ENCODE measurements around the gene SLC1A7. TPM values are rescaled to one million over a fixed set of nuclear protein-coding genes. Genes with fewer than 3 reads are reported as not detected.

SLC1A7 gene
- polyA plus RNA-seq, 2 of the 4 experiments (the other 2 are of a cell fraction), result 0.04 to 0.12 TPM

DNA sequence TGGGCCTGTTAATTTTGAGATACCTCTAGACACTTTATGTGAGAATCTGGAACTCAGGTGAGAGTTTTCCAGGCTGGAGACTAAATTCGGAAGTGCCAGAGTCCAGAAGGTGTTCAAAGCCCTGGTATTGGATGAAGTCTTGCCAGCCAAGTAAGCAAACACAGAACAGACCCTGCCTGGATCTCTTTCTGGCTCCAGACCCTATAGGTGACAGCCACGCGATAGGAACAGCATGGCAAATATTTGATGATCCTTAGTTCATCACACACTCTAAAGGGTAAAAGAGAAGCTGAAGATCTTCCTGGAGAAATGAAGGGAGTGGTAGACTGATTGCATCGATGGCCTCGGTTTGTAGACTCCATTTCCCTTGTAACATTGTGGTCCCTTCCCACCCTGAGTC, 30.7 kb downstream of the SLC1A7 start:
- peak overlapping the region; percentile 81 to 86; a peak in 5 of 6 replicates for H3K27ac ChIP-seq
- H3K4me3 ChIP-seq, result no peak overlapping the region
- no peak overlapping the region for H3K4me2 ChIP-seq
- ChIA-PET POLR2A (no interaction called here), CTCF (interaction anchor here (0.6 to 1.2 kb wide), 2 partner anchors 31 to 688 kb away, joined by 3 to 4 read pairs; no protein-coding TSS in a partner anchor)
- TF ChIP-seq POLR2A (IDR thresholded peaks at IDR 0.05; ENCODE audit: low read length), result no peak
- no peak for TF ChIP-seq RARB (CRISPR knock-in tag; IDR thresholded peaks at IDR 0.05)
- no peak for TF ChIP-seq HEYL (CRISPR knock-in tag; IDR thresholded peaks at IDR 0.05)
- TF ChIP-seq POLR2AphosphoS2 (conservative IDR thresholded peaks at IDR 0.05; ENCODE audit: low read length), result no peak
- TF ChIP-seq FOSL2 (IDR thresholded peaks at IDR 0.05), result no peak
- TF ChIP-seq FOSL2 (CRISPR knock-in tag; IDR thresholded peaks at IDR 0.05), result no peak
- no peak for TF ChIP-seq RNF2 (IDR thresholded peaks at IDR 0.05; ENCODE audit: borderline replicate concordance, low read depth)
- no peak for TF ChIP-seq PHF8 (IDR thresholded peaks at IDR 0.05; ENCODE audit: borderline replicate concordance, low read depth)
- no peak for TF ChIP-seq CHD4 (IDR thresholded peaks at IDR 0.05; ENCODE audit: borderline replicate concordance)
- TF ChIP-seq, protein P1, sequence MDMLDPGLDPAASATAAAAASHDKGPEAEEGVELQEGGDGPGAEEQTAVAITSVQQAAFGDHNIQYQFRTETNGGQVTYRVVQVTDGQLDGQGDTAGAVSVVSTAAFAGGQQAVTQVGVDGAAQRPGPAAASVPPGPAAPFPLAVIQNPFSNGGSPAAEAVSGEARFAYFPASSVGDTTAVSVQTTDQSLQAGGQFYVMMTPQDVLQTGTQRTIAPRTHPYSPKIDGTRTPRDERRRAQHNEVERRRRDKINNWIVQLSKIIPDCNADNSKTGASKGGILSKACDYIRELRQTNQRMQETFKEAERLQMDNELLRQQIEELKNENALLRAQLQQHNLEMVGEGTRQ (IDR thresholded peaks at IDR 0.05), result no peak
- TF ChIP-seq BHLHE40 (IDR thresholded peaks at IDR 0.05; ENCODE audit: low read depth, low read length), result no peak
- TF ChIP-seq KDM1A (IDR thresholded peaks at IDR 0.05; ENCODE audit: low read depth), result no peak
- TF ChIP-seq ESRRA (IDR thresholded peaks at IDR 0.05; ENCODE audit: borderline replicate concordance, low read length), result no peak
- TF ChIP-seq FOXS1 (CRISPR knock-in tag; IDR thresholded peaks at IDR 0.05), result no peak
- H3K4me1 ChIP-seq, result peaks cover 65% of the 10 kb centered on the region
- peaks cover 8% of the 10 kb centered on the region for H3K9me3 ChIP-seq
- FAIRE-seq, result no peak
- DNase-seq (ENCODE audit: low read depth in 1 of 2, low spot score in 1 of 2), result no peak
- ATAC-seq, result no peak
- 72% methylated on average over 5 of the region's 5 CpGs for WGBS (ENCODE audit: missing lambda C conversion rate)

DNA sequence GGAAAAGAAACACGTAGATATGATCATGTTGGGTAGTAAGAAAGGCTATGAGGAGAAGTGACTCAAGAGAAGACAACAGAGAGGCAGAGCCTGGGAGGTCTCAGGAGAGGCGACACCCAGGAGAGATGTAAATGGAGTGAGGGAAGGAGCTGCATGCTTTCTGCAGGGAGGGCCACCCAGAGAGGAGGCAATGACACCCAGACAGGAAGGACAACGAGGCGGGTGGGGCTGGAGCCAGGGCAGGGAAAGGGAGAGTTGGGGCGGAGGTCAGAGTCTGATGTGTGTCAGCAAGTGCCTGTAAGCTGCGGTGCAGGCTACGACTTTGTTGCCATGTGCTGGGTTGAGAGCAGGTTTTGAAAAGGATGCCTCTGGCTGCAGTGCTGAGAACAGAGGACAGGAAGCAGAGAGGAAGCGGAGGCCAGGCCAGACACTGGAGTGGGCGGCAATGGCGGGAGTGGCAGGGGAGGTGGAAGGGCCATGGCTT, 31.3 kb downstream of the SLC1A7 start:
- FAIRE-seq (no peak), DNase-seq (ENCODE audit: low read depth in 1 of 2, low spot score in 1 of 2) (peak in 1 of 2 experiments; percentile 72), ATAC-seq (no peak; a peak in 1 of 6 replicates)
- 0 out of 5 replicates have a peak, but pooled peaks of 1 of the 2 experiments have one; percentile 23 for TF ChIP-seq EP300 (IDR thresholded peaks at IDR 0.05)
- TF ChIP-seq, protein P2, sequence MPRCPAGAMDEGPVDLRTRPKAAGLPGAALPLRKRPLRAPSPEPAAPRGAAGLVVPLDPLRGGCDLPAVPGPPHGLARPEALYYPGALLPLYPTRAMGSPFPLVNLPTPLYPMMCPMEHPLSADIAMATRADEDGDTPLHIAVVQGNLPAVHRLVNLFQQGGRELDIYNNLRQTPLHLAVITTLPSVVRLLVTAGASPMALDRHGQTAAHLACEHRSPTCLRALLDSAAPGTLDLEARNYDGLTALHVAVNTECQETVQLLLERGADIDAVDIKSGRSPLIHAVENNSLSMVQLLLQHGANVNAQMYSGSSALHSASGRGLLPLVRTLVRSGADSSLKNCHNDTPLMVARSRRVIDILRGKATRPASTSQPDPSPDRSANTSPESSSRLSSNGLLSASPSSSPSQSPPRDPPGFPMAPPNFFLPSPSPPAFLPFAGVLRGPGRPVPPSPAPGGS (IDR thresholded peaks at IDR 0.05), result no peak
- Histone ChIP-seq H3K4me2 (peak overlapping the region; percentile 24; the same call in 1 of the 3 replicates), H3K9me3 (peaks cover 8% of the 10 kb centered on the region), H3K4me1 (peaks cover 64% of the 10 kb centered on the region), H3K4me3 (no peak overlapping the region), H3K27ac (peak overlapping the region; percentile 81 to 86; a peak in 5 of 6 replicates)
- CTCF ChIA-PET, result interaction anchor here (1.2 kb wide), 1 partner anchor 31 kb away, joined by 3 read pairs; no protein-coding TSS in a partner anchor
- POLR2A ChIA-PET, result no interaction called here
- WGBS (ENCODE audit: missing lambda C conversion rate), result 50% methylated on average over 10 of the region's 10 CpGs

DNA sequence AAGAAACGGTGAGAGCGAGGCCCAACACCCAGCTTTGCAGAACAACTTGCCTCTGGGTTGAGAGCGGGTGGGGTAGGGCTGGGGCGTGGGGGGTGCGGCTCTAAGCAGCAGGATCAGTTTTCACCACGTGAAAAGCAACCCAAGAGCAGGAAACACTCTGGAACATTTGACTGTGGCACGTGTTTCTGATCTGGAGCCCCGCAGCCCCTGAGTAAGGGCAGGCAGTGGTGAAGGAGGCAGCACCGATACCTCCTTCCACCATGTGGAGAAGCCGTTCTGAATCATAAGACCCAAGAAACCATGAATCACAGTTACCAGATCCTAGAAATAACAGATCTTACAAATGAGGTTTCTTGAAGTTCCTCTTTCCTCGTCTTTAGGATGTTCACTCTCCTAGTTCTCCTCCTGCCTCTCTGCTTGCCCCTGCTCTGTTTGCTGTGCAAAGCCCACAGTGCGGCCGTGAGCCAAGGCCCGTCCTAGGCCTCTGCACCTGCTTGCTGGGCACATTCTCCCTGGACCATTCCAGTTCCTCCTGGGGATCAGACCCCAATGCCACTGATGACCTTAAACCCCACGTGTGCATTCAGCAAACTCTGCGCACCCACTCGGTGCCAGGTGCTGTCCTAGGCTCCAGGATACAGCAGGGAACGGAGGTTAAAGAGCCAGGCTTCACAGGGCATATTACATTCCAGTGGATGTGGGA, 31.9 kb downstream of the SLC1A7 start:
- CTCF ChIA-PET, result no interaction called here
- POLR2A ChIA-PET, result no interaction called here
- Histone ChIP-seq H3K4me2 (no peak overlapping the region; the same call in 2 of the 3 replicates), H3K9me3 (peaks cover 8% of the 10 kb centered on the region), H3K4me3 (no peak overlapping the region), H3K27ac (peak overlapping the region; percentile 81 to 86; a peak in 5 of 6 replicates), H3K4me1 (peaks cover 58% of the 10 kb centered on the region)
- ATAC-seq (no peak), FAIRE-seq (no peak), DNase-seq (ENCODE audit: low read depth in 1 of 2, low spot score in 1 of 2) (no peak)
- WGBS (ENCODE audit: missing lambda C conversion rate), result 81% methylated on average over 10 of the region's 18 CpGs
- TF ChIP-seq, protein P1 (IDR thresholded peaks at IDR 0.05), result no peak
- TF ChIP-seq POLR2AphosphoS2 (conservative IDR thresholded peaks at IDR 0.05; ENCODE audit: low read length), result no peak
- no peak for TF ChIP-seq ZFP36 (IDR thresholded peaks at IDR 0.05; ENCODE audit: borderline replicate concordance, partially characterized antibody)
- TF ChIP-seq SMC3 (IDR thresholded peaks at IDR 0.05), result no peak
- TF ChIP-seq EP300 (IDR thresholded peaks at IDR 0.05), result no peak
- no peak for TF ChIP-seq FOSB (CRISPR knock-in tag; IDR thresholded peaks at IDR 0.05)
- no peak for TF ChIP-seq JUN (IDR thresholded peaks at IDR 0.05)
- TF ChIP-seq ZC3H11A (IDR thresholded peaks at IDR 0.05), result no peak
- TF ChIP-seq BHLHE40 (IDR thresholded peaks at IDR 0.05; ENCODE audit: low read depth, low read length), result no peak
- TF ChIP-seq, protein P3, sequence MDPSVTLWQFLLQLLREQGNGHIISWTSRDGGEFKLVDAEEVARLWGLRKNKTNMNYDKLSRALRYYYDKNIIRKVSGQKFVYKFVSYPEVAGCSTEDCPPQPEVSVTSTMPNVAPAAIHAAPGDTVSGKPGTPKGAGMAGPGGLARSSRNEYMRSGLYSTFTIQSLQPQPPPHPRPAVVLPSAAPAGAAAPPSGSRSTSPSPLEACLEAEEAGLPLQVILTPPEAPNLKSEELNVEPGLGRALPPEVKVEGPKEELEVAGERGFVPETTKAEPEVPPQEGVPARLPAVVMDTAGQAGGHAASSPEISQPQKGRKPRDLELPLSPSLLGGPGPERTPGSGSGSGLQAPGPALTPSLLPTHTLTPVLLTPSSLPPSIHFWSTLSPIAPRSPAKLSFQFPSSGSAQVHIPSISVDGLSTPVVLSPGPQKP (IDR thresholded peaks at IDR 0.05; ENCODE audit: low read depth, low read length), result no peak
- TF ChIP-seq HEYL (CRISPR knock-in tag; IDR thresholded peaks at IDR 0.05), result no peak
- no peak for TF ChIP-seq HOXB13 (CRISPR knock-in tag; IDR thresholded peaks at IDR 0.05; ENCODE audit: low read depth)
- no peak for TF ChIP-seq MAFK (IDR thresholded peaks at IDR 0.05; ENCODE audit: partially characterized antibody)
- TF ChIP-seq CHD2 (IDR thresholded peaks at IDR 0.05; ENCODE audit: low read length, partially characterized antibody), result no peak
- TF ChIP-seq POLR2A (IDR thresholded peaks at IDR 0.05; ENCODE audit: low read length), result no peak
- TF ChIP-seq, protein P2 (IDR thresholded peaks at IDR 0.05), result no peak
- no peak for TF ChIP-seq MYC (IDR thresholded peaks at IDR 0.05; ENCODE audit: borderline replicate concordance, low read length)
- no peak for TF ChIP-seq RCOR1 (IDR thresholded peaks at IDR 0.05; ENCODE audit: low read depth, low read length)

All from A549 (cell line).